Lung (tissue), 12 donors: ENCODE measurements around the gene CFAP70. TPM values are rescaled to one million over a fixed set of nuclear protein-coding genes. Genes with fewer than 3 reads are reported as not detected.

Source experiments
- ATAC-seq: fragments of 200-7000 bp; cut with Tn5 transposase; one replicate; pipeline ENCODE4 v1.9.1; 2020; ENCODE audit warnings: moderate number of reproducible peaks; ENCODE audit not compliant: insufficient read depth, low FRiP score
- DNase-seq, 3 donors: peaks; one replicate each; pipeline ENCODE4 v3.0.0-alpha.2; 2013 to 2017
- H3K27ac ChIP-seq, 2 donors: one replicate each; pipeline ENCODE4 v1.5.1; 2013; ENCODE audit warnings: mild to moderate bottlenecking in 2 of 2, moderate library complexity in 2 of 2, control low read depth in 1 of 2, inconsistent platforms in 1 of 2, low read depth in 1 of 2, low read length in 1 of 2
- H3K27me3 ChIP-seq, 3 donors: one replicate each; pipeline ENCODE4 v1.5.1; 2013; ENCODE audit warnings: low read length in 2 of 3; ENCODE audit not compliant: control insufficient read depth in 3 of 3, insufficient read depth in 3 of 3
- H3K36me3 ChIP-seq, 4 donors: one replicate each; pipeline ENCODE4 v1.5.1; 2013; ENCODE audit warnings: low read length in 4 of 4, mild to moderate bottlenecking in 1 of 4, moderate library complexity in 1 of 4; ENCODE audit not compliant: control insufficient read depth in 4 of 4, insufficient read depth in 4 of 4
- H3K4me1 ChIP-seq, 5 donors: one replicate each; pipeline ENCODE4 v1.5.1; 2013; ENCODE audit warnings: low read length in 5 of 5, mild to moderate bottlenecking in 2 of 5, moderate library complexity in 1 of 5; ENCODE audit not compliant: control insufficient read depth in 5 of 5, insufficient read depth in 5 of 5
- H3K4me3 ChIP-seq: one replicate; pipeline ENCODE4 v1.5.1; 2013; ENCODE audit warnings: mild to moderate bottlenecking, control low read depth, moderate library complexity
- H3K9ac ChIP-seq, 2 donors: one replicate each; pipeline ENCODE4 v1.5.1; 2013; ENCODE audit warnings: low read length in 2 of 2, control low read depth in 1 of 2; ENCODE audit not compliant: insufficient read depth in 1 of 2
- H3K9me3 ChIP-seq, 4 donors: one replicate each; pipeline ENCODE4 v1.5.1; 2013; ENCODE audit warnings: low read length in 3 of 4, mild to moderate bottlenecking in 1 of 4, moderate library complexity in 1 of 4; ENCODE audit not compliant: control insufficient read depth in 4 of 4, insufficient read depth in 3 of 4
- WGBS, 2 donors: extraction: QIAGEN DNeasy Blood & Tissue Kit; methylation state at CpG; one replicate each; pipeline ENCODE4 v1.1.7; 2013; 5-methylcytosine and 5-hydroxymethylcytosine counted together
- polyA plus RNA-seq, 2 donors: library from polyadenylated mRNA; stranded (reverse); fragments of 200-250 nt; gene quantifications; one replicate each; pipeline ENCODE4 v1.2.1, GENCODE V29; 2013
- total RNA-seq, 2 donors: library from RNA; depleted of rRNA in 1 of 2; stranded (reverse); fragments of >200 nt in 1 of 2; gene quantifications; one replicate each; pipeline ENCODE4 v1.2.1, GENCODE V29; 2014 to 2021
- TF ChIP-seq, protein P1 (sequence below): IDR thresholded peaks from 2 replicates; pipeline ENCODE4 v1.5.1; 2012; ENCODE audit warnings: mild to moderate bottlenecking; ENCODE audit errors: control extremely low read depth, extremely low read depth
- donor health status: control.
- donor health status: control.
- donor health status: Bipolar disorder and iron deficiency.
- donor health status: healthy.
- donor health status: DM: yes; HTN: yes; CAD: no.

Gene CFAP70
- total and polyA plus RNA-seq, 4 donors, result 3.5 to 17.2 (median 8.6) TPM

DNA sequence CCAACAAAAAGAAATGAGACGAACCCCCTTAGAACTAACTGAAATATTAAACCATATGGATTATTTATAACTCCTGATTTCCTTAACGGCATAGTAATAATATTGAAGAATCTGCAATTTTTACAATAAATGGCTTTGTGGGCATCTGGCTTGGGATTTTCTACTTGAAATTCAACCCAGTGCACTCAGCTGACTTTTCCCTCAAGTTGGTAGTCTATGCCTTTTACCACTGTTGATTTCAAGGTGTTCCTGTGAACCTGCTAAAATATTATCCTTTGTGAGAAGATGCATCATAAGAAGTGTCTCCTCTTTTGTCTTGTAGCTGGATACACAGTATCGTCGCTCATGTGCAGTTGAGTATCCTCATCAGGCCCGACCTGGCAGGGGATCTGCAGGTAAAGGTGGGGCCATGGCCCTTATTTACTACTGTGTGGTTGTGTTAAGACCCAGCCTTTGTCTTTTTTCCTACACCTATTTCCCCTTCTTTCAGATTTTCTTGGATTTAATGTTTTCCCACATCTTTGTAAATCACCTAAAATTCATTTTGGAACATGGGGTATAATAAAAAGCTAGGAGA lies 119.6 kb downstream of the CFAP70 start:
- ATAC-seq (no peak), DNase-seq (no peak)
- H3K4me1 ChIP-seq, result peaks cover 0 to 3% (median 0%) of the 10 kb centered on the region in 5 donors
- H3K9ac ChIP-seq, result no peak overlapping the region
- no peak overlapping the region for H3K27ac ChIP-seq
- H3K9me3 ChIP-seq, result no peaks in the 10 kb centered on the region
- 95% methylated on average over 5 of the region's 5 CpGs for WGBS, 2 donors
- TF ChIP-seq, protein P1, sequence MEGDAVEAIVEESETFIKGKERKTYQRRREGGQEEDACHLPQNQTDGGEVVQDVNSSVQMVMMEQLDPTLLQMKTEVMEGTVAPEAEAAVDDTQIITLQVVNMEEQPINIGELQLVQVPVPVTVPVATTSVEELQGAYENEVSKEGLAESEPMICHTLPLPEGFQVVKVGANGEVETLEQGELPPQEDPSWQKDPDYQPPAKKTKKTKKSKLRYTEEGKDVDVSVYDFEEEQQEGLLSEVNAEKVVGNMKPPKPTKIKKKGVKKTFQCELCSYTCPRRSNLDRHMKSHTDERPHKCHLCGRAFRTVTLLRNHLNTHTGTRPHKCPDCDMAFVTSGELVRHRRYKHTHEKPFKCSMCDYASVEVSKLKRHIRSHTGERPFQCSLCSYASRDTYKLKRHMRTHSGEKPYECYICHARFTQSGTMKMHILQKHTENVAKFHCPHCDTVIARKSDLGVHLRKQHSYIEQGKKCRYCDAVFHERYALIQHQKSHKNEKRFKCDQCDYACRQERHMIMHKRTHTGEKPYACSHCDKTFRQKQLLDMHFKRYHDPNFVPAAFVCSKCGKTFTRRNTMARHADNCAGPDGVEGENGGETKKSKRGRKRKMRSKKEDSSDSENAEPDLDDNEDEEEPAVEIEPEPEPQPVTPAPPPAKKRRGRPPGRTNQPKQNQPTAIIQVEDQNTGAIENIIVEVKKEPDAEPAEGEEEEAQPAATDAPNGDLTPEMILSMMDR, result no peak
- H3K36me3 ChIP-seq, result peaks cover 20 to 39% (median 27%) of the 10 kb centered on the region in 4 donors
- H3K27me3 ChIP-seq, result no peaks in the 10 kb centered on the region
- H3K4me3 ChIP-seq, result no peak overlapping the region

DNA sequence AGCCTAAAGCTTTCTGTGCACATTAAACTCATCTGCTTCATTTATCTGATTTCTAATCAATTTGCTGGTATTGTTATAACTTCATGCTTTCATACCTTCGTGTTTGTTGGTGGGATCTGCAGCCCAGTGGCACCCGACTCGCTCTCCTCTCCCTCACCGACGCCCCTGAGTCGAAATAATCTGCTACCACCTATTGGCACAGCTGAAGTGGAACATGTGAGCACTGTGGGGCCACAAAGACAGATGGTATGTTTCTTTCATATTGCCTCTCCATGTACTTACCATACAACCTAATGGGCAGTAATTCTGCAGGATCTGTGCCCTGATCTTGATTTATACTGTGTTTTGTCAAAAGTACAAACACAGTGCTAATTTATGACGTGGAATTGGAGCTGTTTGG lies 124.0 kb downstream of the CFAP70 start:
- H3K27me3 ChIP-seq, result no peaks in the 10 kb centered on the region
- ATAC-seq (no peak), DNase-seq (no peak)
- peaks cover 0 to 3% (median 0%) of the 10 kb centered on the region in 5 donors for H3K4me1 ChIP-seq
- TF ChIP-seq, protein P1, result no peak
- peaks cover 18 to 23% (median 19%) of the 10 kb centered on the region in 4 donors for H3K36me3 ChIP-seq
- no peak overlapping the region for H3K4me3 ChIP-seq
- WGBS, 2 donors, result 89 to 90% methylated on average over 7 of the region's 7 CpGs
- H3K27ac ChIP-seq, result no peak overlapping the region
- H3K9ac ChIP-seq, result no peak overlapping the region
- no peaks in the 10 kb centered on the region for H3K9me3 ChIP-seq

- Histone ChIP-seq H3K9me3 (no peaks in the 10 kb centered on the region), H3K36me3 (peaks cover 13 to 22% (median 20%) of the 10 kb centered on the region in 4 donors), H3K4me1 (peaks cover 0 to 3% (median 0%) of the 10 kb centered on the region in 5 donors), H3K4me3 (no peak overlapping the region), H3K27me3 (no peaks in the 10 kb centered on the region), H3K27ac (peak overlapping the region in 1 of 2 donors; percentile 50), H3K9ac (no peak overlapping the region)
- no peak for DNase-seq
- TF ChIP-seq, protein P1, result no peak
- ATAC-seq, result no peak
- WGBS, 2 donors, result 92 to 94% methylated on average over 2 of the region's 2 CpGs
These were observed 124.8 kb downstream of the CFAP70 start for GRCh38 chr10:73233883-73234282.

- ATAC-seq, result no peak
- no peak overlapping the region for H3K27ac ChIP-seq
- H3K27me3 ChIP-seq, result no peaks in the 10 kb centered on the region
- H3K9ac ChIP-seq, result no peak overlapping the region
- TF ChIP-seq, protein P1, result no peak
- peaks cover 0 to 3% (median 0%) of the 10 kb centered on the region in 5 donors for H3K4me1 ChIP-seq
- no peak overlapping the region for H3K4me3 ChIP-seq
- H3K36me3 ChIP-seq, result peaks cover 13 to 22% (median 20%) of the 10 kb centered on the region in 4 donors
- no peaks in the 10 kb centered on the region for H3K9me3 ChIP-seq
- DNase-seq, result no peak
- WGBS, 2 donors, result 87% methylated on average over 8 of the region's 8 CpGs
These were observed 125.8 kb downstream of the CFAP70 start for GRCh38 chr10:73232887-73233286.
